ENCODE data around the gene MAD1L1. TPM values are rescaled to one million over a fixed set of nuclear protein-coding genes. Genes with fewer than 3 reads are reported as not detected.

MAD1L1 gene
- total and polyA plus RNA-seq, 2 of the 8 experiments (the other 6 are each of a cell fraction or from before 2014, with no cell fraction given), result 40.4 to 44.6 TPM

DNA sequence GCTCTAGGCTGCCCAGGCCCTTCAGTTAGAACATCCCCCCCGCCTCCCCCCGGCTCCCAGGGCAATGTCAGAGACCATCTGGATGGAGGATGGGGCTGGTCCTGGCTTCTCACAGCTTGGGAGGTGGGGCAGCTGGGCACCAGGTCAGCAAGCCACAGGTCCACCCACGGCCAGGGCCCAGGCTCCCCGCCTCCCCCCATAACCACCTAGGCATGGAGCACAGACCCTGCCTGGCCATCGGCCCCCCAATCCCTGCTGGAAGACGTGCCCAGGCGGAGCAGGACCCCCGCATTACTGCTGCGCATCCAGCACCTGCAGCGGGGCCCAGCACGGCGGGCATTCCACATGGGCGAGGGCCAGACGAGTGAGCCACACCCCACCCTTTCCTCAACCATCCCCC lies 393.0 kb downstream of the MAD1L1 start:
- Histone ChIP-seq H3K4me2 (ENCODE audit: insufficient read depth in 1 of 2, low read depth in 2 of 2, low read length in 2 of 2) (no peak overlapping the region), H2BK15ac (ENCODE audit: low read length) (no peak overlapping the region), H3K79me1 (ENCODE audit: low read depth, low read length) (no peaks in the 10 kb centered on the region), H3K14ac (ENCODE audit: insufficient read length) (no peak overlapping the region), H4K20me1 (replicated peaks in 1 of 2; ENCODE audit: control insufficient read depth in 1 of 2, insufficient read depth in 2 of 2, low read length in 2 of 2) (peaks cover 0 to 1% of the 10 kb centered on the region in 2 experiments), H3K4ac (replicated peaks; ENCODE audit: insufficient read length, low read depth, low read length) (no peak overlapping the region), H4K91ac (replicated peaks; ENCODE audit: insufficient read length, low read length) (no peak overlapping the region), H3K23ac (ENCODE audit: insufficient read length) (no peak overlapping the region), H4K5ac (ENCODE audit: insufficient read length, low read depth, low read length) (no peak overlapping the region), H2BK20ac (ENCODE audit: low read length) (no peak overlapping the region), H3K36me3 (ENCODE audit: control insufficient read depth in 2 of 4, insufficient read depth in 4 of 4, low read length in 3 of 4) (no peaks in the 10 kb centered on the region), H3K4me3 (ENCODE audit: extremely low read depth in 1 of 4, insufficient read depth in 2 of 4, low read depth in 3 of 4, low read length in 4 of 4) (no peak overlapping the region), H3K79me2 (ENCODE audit: control insufficient read depth in 1 of 2, insufficient read depth in 2 of 2, low read length in 2 of 2) (no peaks in the 10 kb centered on the region), H4K8ac (ENCODE audit: extremely low read depth, insufficient read depth, low read length) (no peak overlapping the region), H2AFZ (ENCODE audit: low read length) (no peak overlapping the region), H3K56ac (replicated peaks; ENCODE audit: insufficient read length, low read depth, low read length) (no peak overlapping the region), H2BK12ac (ENCODE audit: low read depth, low read length) (no peak overlapping the region), H3K9me3 (ENCODE audit: insufficient read depth in 2 of 2, low read depth in 1 of 2, low read length in 1 of 2) (no peaks in the 10 kb centered on the region), H2BK5ac (ENCODE audit: low read depth, low read length) (no peak overlapping the region), H3K23me2 (ENCODE audit: low read depth, low read length) (no peaks in the 10 kb centered on the region), H3K4me1 (replicated peaks in 1 of 4; ENCODE audit: control insufficient read depth in 3 of 4, insufficient read depth in 4 of 4, low read length in 3 of 4) (no peaks in the 10 kb centered on the region), H3K27me3 (replicated peaks in 1 of 4; ENCODE audit: control insufficient read depth in 3 of 4, extremely low read depth in 1 of 4, insufficient read depth in 3 of 4, low read length in 3 of 4) (no peaks in the 10 kb centered on the region), H2AK5ac (ENCODE audit: low read depth, low read length) (no peak overlapping the region), H3K18ac (ENCODE audit: extremely low read depth, low read length) (no peak overlapping the region), H3K9ac (replicated peaks in 1 of 4; ENCODE audit: extremely low read depth in 1 of 4, low read depth in 3 of 4, low read length in 3 of 4) (no peak overlapping the region), H3K27ac (ENCODE audit: low read depth, low read length) (no peak overlapping the region), H2BK120ac (replicated peaks; ENCODE audit: low read depth, low read length) (no peak overlapping the region)
- CTCF ChIA-PET (ENCODE audit: partially characterized antibody), result no interaction called here
- WGBS, 2 experiments (ENCODE audit: extremely low coverage in 1 of 2, insufficient coverage in 1 of 2, insufficient read length in 1 of 2, insufficient replicate concordance in 2 of 2, low coverage in 1 of 2, low lambda C conversion rate in 2 of 2, missing lambda C conversion rate in 1 of 2), result 99% methylated on average over 13 of the region's 14 CpGs; no CpG with 5 or more reads in 1 of the 2 experiments
- FAIRE-seq, result no peak
- TF ChIP-seq, protein P1, sequence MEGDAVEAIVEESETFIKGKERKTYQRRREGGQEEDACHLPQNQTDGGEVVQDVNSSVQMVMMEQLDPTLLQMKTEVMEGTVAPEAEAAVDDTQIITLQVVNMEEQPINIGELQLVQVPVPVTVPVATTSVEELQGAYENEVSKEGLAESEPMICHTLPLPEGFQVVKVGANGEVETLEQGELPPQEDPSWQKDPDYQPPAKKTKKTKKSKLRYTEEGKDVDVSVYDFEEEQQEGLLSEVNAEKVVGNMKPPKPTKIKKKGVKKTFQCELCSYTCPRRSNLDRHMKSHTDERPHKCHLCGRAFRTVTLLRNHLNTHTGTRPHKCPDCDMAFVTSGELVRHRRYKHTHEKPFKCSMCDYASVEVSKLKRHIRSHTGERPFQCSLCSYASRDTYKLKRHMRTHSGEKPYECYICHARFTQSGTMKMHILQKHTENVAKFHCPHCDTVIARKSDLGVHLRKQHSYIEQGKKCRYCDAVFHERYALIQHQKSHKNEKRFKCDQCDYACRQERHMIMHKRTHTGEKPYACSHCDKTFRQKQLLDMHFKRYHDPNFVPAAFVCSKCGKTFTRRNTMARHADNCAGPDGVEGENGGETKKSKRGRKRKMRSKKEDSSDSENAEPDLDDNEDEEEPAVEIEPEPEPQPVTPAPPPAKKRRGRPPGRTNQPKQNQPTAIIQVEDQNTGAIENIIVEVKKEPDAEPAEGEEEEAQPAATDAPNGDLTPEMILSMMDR (IDR thresholded peaks at IDR 0.05; ENCODE audit: control extremely low read depth in 1 of 3, insufficient read depth in 1 of 3, low read depth in 1 of 3, low read length in 3 of 3), result no peak
- TF ChIP-seq NANOG (IDR thresholded peaks at IDR 0.05; ENCODE audit: insufficient read depth, low read depth, low read length, poor library complexity, severe bottlenecking) (no peak), TAF1 (IDR thresholded peaks at IDR 0.05; ENCODE audit: low read depth, low read length) (no peak), TBP (IDR thresholded peaks at IDR 0.05; ENCODE audit: low read depth, low read length) (no peak), KDM4A (IDR thresholded peaks at IDR 0.05; ENCODE audit: low read depth, low read length, severe bottlenecking) (no peak), HDAC6 (IDR thresholded peaks at IDR 0.05; ENCODE audit: low read depth, low read length) (no peak)
- POLR2A ChIA-PET (ENCODE audit: partially characterized antibody), result no interaction called here
- DNase-seq (ENCODE audit: low read depth in 1 of 2, low spot score in 2 of 2), result no peak
